SJCRH30 (cell line): ENCODE data around the gene IFFO2. TPM values are rescaled to one million over a fixed set of nuclear protein-coding genes. Genes with fewer than 3 reads are reported as not detected.

Experiments
- DNase-seq, 2 experiments: peaks; one replicate each; pipeline ENCODE4 v3.0.0-alpha.2; 2015 to 2020
- H3K27ac ChIP-seq: fragments of 250-450 bp; sonication (Bioruptor Pico); 2 replicates; pipeline ENCODE4 v1.5.1; 2020; ENCODE audit warnings: mild to moderate bottlenecking, moderate library complexity
- H3K27me3 ChIP-seq: fragments of 250-450 bp; sonication (Bioruptor Pico); 2 replicates; pipeline ENCODE4 v1.5.1; 2020; ENCODE audit warnings: mild to moderate bottlenecking, moderate library complexity
- H3K36me3 ChIP-seq: fragments of 250-450 bp; sonication (Bioruptor Pico); 2 replicates; pipeline ENCODE4 v1.5.1; 2020; ENCODE audit warnings: mild to moderate bottlenecking, moderate library complexity
- H3K4me1 ChIP-seq: fragments of 250-450 bp; sonication (Bioruptor Pico); 2 replicates; pipeline ENCODE4 v1.5.1; 2020; ENCODE audit warnings: mild to moderate bottlenecking, moderate library complexity
- H3K4me3 ChIP-seq: fragments of 250-450 bp; sonication (Bioruptor Pico); 2 replicates; pipeline ENCODE4 v1.5.1; 2020; ENCODE audit warnings: mild to moderate bottlenecking, moderate library complexity
- H3K9me3 ChIP-seq: fragments of 250-450 bp; sonication (Bioruptor Pico); replicated peaks from 2 replicates; pipeline ENCODE4 v1.5.1; 2020; ENCODE audit warnings: mild to moderate bottlenecking, moderate library complexity
- total RNA-seq: library from RNA; depleted of rRNA; stranded (reverse); fragments of >200 nt; shearing (Covaris generic); gene quantifications from 2 replicates; pipeline ENCODE4 v1.2.3, GENCODE V29; 2014

Gene IFFO2
- total RNA-seq, 1 experiment from 2014 or later = 5.9 TPM

DNA sequence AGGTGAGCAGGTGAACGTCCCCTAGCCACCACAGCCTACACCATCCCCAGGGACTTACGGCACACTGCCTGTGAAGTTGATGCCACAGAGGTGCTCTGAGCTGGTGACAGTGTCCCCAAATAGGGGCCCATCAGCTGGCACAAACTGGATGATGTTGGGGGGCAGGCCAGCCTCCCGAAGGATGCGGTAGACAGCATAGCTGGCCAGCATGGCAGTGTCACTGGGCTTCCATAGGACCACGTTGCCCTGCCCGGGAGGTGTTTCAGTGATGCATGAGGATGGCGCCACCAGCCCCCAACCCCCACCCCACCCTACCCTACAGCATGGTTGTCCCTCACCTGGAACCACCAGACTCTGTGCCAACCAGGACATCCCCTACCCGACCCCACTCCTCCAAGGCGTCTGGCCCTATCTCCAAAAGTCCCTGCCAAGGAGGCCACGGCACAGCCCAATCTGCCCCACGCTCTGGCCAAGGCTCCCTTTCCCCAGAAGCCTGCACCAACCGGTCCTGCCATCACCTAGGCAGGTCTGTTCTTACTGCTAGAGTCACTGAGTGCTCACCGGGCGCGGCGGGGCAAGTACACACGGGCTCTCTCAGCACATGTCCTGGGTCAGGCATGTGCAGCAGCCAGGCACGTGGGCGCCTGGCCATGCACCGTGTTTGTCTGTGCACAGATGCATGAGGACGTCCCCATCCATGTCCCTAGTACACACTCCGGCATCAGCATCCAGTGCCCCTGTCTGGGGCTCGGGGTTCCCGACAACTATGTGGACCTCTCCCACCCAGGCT is 74.6 kb downstream of the IFFO2 start:
- no peaks in the 10 kb centered on the region for H3K9me3 ChIP-seq
- DNase-seq = no peak
- no peak overlapping the region for H3K4me3 ChIP-seq
- H3K27ac ChIP-seq = no peak overlapping the region
- no peaks in the 10 kb centered on the region for H3K27me3 ChIP-seq
- no peaks in the 10 kb centered on the region; the same call in 1 of the 2 replicates for H3K4me1 ChIP-seq
- no peaks in the 10 kb centered on the region for H3K36me3 ChIP-seq

DNA sequence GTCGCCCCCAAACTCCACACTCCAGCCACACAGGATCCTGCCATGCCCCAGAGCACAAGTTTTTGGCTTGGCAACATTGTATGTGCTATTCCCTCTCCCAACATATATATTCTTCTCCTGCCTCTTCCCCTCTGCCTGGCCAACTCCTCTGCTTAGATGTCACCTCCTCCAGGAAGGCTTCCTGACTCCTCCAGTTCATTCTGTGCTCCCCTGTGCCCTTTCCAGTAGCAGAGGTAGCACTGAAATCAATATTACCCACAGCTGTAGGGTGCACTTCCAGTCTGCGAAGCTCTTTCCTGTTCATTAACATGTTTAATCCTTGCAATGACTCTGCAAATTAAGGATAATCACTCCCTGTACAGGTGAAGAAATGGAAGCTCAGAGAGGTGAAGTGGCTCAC is 75.3 kb downstream of the IFFO2 start:
- Histone ChIP-seq H3K36me3 (no peaks in the 10 kb centered on the region), H3K4me3 (no peak overlapping the region), H3K27me3 (no peaks in the 10 kb centered on the region), H3K4me1 (no peaks in the 10 kb centered on the region; the same call in 1 of the 2 replicates), H3K9me3 (no peaks in the 10 kb centered on the region), H3K27ac (no peak overlapping the region)
- no peak for DNase-seq

DNA sequence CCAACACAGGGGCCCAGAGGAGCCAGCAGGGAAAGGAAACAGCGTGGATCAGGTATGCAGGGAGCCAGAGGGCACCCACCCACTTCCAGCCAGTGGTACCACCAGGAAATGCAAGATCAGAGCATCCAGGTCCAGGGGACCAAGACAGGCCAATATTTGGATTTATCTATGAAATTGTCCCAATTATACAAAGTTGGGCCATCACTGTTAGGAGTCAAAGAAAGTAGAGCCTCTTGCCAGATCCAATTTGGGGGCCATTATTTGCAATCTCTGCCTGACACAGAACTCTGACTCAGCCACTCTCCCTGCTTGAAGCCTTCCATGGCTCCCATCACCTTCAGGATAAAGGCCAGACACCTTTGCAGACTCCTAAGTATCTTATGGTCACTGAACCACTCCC is 75.9 kb downstream of the IFFO2 start:
- no peaks in the 10 kb centered on the region for H3K36me3 ChIP-seq
- H3K27me3 ChIP-seq = no peaks in the 10 kb centered on the region
- H3K4me3 ChIP-seq = no peak overlapping the region
- no peaks in the 10 kb centered on the region; the same call in 1 of the 2 replicates for H3K4me1 ChIP-seq
- H3K9me3 ChIP-seq = no peaks in the 10 kb centered on the region
- H3K27ac ChIP-seq = no peak overlapping the region
- no peak for DNase-seq

DNA sequence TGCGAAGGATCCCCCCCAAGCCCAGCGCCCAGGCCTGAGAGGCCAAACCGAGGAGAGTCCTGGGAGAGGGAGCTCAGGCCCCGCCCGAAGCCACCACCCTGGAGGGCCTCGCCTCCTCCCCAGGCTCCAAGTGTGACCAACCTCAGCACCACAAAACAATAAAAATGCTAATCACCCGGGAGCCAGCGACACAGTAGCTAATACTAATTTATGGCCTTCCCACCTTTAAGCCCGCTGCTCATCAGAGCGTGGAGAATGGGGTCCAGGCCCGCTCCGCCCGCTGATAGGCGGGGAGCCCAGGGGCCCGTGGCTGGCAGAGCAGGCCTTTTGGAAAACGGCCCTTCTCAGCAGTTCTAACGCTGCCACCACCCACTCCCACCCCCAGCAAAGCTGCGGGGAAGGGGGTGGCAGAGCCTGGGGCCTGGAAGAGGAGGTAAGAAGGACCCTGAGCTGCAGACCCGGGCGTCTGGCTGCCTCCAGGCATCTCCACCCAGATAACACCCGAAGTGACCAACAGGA is 76.6 kb downstream of the IFFO2 start:
- Histone ChIP-seq H3K4me1 (no peaks in the 10 kb centered on the region; the same call in 1 of the 2 replicates), H3K27ac (no peak overlapping the region), H3K4me3 (no peak overlapping the region), H3K9me3 (no peaks in the 10 kb centered on the region), H3K36me3 (no peaks in the 10 kb centered on the region), H3K27me3 (no peaks in the 10 kb centered on the region)
- peak; percentile 38 to 44 for DNase-seq

DNA sequence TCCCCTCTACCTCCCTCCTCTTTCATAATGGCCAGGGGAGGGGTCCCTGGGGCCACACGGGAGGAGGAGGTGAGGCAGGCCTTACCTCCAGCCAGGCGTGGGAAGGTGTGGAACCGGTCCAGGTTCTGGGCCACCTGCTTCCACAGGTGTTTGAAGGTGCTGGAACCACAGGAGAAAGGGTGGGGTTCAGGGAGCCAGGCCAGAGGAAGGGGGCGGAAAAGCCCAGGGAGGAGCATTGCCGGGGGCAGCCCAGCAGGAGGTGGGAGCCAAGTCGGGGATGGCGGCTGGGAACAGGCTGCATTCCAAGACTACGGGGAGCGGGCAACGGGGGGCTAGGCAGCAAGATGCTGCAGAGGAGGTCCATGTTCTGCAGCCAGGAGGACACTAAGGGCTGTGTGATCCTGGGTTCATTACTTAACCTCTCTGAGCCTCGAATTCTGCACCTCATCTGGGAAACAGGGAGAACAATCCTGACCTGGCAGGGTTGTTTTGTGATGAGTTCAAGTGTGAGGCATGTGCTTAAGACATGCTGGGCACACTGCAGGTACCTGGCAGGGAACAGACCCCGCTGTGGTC is 77.2 kb downstream of the IFFO2 start:
- H3K4me3 ChIP-seq = no peak overlapping the region
- H3K27ac ChIP-seq = no peak overlapping the region
- H3K9me3 ChIP-seq = no peaks in the 10 kb centered on the region
- no peaks in the 10 kb centered on the region; the same call in 1 of the 2 replicates for H3K4me1 ChIP-seq
- DNase-seq = no peak
- no peaks in the 10 kb centered on the region for H3K36me3 ChIP-seq
- H3K27me3 ChIP-seq = no peaks in the 10 kb centered on the region

DNA sequence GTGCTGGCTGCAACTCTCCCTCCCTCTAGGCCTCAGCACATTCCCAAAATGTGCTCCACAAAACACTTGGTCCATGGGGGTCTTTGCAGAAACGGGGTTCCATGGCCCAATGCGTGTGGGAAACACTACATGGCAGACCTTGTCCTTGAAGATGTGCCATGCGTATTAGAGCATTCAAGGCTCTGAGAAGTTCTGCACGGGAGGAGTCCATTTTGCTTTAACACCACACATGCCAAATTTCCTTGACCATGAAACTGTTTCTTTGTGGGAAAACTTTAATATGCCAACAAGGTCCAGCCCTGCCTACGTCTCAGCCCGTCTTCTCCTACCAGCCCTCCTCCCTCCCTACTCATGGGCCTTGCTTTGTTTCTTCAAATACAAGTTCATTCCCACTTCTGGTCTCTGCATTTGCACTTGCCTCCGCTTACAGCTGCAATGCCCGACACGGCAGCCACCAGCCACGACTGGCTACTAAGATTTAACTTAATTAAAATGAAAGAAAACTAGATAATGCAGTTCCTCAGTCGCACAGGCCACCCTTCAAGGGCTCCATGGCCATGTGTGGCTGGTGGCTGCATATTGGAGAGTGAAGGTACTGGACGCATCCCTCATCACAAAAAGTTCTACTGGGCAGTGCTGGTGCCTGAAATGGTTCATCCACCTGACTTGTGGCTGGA is 77.8 kb downstream of the IFFO2 start:
- no peaks in the 10 kb centered on the region for H3K27me3 ChIP-seq
- DNase-seq = no peak
- no peaks in the 10 kb centered on the region for H3K36me3 ChIP-seq
- H3K4me1 ChIP-seq = no peaks in the 10 kb centered on the region; the same call in 1 of the 2 replicates
- H3K9me3 ChIP-seq = no peaks in the 10 kb centered on the region
- H3K27ac ChIP-seq = no peak overlapping the region
- no peak overlapping the region for H3K4me3 ChIP-seq

DNA sequence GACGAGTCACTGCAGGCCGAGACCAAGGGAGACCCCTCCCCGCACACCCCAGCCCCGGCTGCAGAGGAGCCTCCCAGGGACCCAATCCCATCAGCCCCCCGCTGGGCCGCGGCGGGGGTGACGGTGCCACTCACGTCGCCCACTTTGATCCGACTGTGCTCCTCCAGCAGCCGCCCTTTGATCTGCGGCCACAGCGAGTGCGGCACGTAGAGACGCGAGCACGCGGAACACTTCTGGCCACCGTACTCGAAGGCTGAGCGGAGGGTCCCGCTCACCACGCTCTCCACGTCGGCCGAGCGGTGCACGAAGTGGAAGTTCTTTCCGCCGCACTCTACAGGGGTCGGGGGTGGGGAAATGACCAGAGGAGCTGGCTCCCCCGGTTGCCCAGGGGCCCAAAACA is 79.2 kb downstream of the IFFO2 start:
- Histone ChIP-seq H3K36me3 (no peaks in the 10 kb centered on the region), H3K9me3 (no peaks in the 10 kb centered on the region), H3K4me1 (no peaks in the 10 kb centered on the region; the same call in 1 of the 2 replicates), H3K27me3 (no peaks in the 10 kb centered on the region), H3K4me3 (no peak overlapping the region), H3K27ac (no peak overlapping the region)
- DNase-seq = no peak

DNA sequence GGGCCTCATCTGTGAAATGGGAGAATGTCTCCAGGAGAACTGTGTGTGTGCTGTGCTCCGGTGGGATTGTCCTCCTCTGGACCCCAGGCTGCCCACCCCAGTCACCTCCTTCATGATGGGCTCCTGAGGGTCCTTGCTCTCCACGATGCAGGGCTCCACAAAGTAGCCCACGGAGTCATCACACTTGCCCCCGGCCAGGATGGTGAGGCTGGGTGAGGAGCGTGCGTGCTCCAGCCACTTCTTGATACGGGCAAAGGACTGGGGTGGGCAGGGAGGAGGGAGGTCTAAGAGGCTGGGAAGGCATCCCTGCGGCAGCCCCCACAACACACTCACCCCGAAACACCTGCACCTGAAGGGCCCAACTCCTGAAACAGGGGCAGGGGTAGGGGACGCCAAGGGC is 80.3 kb downstream of the IFFO2 start:
- Histone ChIP-seq H3K4me3 (no peak overlapping the region), H3K27me3 (no peaks in the 10 kb centered on the region), H3K9me3 (no peaks in the 10 kb centered on the region), H3K4me1 (no peaks in the 10 kb centered on the region; the same call in 1 of the 2 replicates), H3K36me3 (no peaks in the 10 kb centered on the region), H3K27ac (no peak overlapping the region)
- DNase-seq = no peak

DNA sequence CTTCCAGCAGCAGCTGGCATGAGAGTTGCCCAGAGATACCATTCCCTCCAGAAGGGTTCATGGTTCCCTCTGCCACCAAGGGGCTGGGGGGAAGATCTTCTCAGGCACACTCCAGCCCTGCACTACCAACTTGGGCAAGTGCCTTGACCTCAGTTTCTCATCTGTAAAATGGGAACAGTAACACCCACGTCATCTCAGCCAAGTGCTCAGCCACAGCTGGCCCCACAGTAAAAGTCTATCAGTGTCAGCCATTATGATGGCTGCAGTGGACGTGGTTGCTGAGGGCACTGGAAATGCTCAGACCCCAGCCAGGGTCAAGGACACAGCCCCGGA is 80.7 kb downstream of the IFFO2 start:
- H3K27me3 ChIP-seq = no peaks in the 10 kb centered on the region
- no peak overlapping the region for H3K4me3 ChIP-seq
- H3K9me3 ChIP-seq = no peaks in the 10 kb centered on the region
- H3K4me1 ChIP-seq = no peaks in the 10 kb centered on the region; the same call in 1 of the 2 replicates
- H3K27ac ChIP-seq = no peak overlapping the region
- no peak for DNase-seq
- no peaks in the 10 kb centered on the region for H3K36me3 ChIP-seq

DNA sequence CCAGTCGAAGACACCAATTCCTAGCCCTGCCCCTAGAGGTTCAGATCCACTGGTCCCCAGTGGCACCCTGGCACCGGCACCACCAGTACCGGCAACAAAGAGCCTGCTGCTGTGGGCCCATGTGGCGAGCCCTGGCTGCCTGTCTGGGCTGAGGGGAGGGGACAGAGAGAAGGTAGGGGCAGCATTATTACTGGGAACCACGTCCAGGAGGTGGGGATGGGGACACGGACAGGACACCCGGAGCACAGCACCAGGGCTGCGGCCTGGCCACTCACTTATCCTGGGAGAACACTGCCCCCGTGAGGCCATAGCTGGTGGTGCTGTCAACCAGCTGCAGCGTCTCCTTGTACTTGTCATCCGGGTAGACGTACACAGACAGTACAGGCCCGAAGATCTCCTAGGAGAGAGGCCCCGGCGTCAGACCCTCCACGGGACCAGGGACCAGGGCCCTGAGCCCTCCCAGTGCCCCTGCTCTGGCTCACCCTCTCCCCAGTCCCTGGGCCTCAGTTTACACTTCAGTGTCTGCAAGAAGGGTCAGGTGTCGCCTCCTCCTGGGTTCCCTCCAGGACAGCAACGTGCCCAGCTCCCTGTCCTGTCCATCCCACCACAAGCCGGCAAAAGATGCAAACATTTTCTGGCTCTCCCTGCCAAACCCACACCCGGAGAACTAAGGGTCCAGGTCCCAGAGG is 81.2 kb downstream of the IFFO2 start:
- H3K27me3 ChIP-seq = no peaks in the 10 kb centered on the region
- H3K4me1 ChIP-seq = no peaks in the 10 kb centered on the region; the same call in 1 of the 2 replicates
- H3K4me3 ChIP-seq = no peak overlapping the region
- H3K9me3 ChIP-seq = no peaks in the 10 kb centered on the region
- no peaks in the 10 kb centered on the region for H3K36me3 ChIP-seq
- DNase-seq = peak; percentile 90 to 93
- no peak overlapping the region for H3K27ac ChIP-seq

DNA sequence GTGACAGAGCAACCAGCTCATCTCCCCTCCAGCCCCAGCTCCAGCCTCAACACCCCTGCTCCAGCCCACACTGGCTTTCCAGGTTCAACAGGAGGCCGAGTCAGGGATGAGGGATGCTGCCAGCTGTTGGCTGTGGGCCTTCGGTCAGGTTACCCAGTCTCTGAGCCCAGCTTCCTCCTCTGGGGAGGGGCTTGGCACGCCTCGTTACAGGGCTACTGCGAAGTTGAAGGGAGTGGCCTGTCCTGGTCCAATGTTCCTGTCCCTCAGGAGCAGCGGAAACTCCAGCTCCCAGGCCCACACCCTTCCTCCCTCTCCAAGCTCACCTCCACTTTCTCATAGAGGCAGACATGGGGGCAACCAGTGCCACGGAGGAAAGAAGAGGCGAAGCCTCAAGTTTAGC is 81.9 kb downstream of the IFFO2 start:
- Histone ChIP-seq H3K9me3 (no peaks in the 10 kb centered on the region), H3K4me1 (no peaks in the 10 kb centered on the region; the same call in 1 of the 2 replicates), H3K36me3 (no peaks in the 10 kb centered on the region), H3K27ac (no peak overlapping the region), H3K27me3 (no peaks in the 10 kb centered on the region; the same call in 1 of the 2 replicates), H3K4me3 (no peak overlapping the region)
- DNase-seq = peak; percentile 55 to 63

DNA sequence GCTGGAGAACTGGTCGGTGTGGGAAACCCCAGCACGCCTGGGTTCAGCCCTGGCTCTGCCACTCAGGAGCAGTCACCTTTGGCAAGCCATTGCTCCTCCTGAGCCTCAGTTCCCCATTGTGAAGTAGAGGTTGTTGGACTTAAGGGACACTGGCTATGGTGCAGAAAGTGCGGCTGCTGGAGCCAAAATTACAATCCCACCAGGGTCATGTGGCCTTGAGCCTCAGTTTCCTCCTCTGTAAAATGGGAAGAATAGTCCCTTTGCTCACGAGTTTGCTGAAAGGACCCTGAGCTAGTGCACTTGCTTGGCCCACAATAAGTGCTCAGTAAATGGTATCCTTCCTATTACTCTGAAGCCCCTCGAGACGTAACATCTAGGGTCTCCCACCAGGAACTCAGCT is 82.4 kb downstream of the IFFO2 start:
- Histone ChIP-seq H3K4me1 (no peaks in the 10 kb centered on the region), H3K36me3 (no peaks in the 10 kb centered on the region), H3K4me3 (no peak overlapping the region), H3K27me3 (peaks cover 3% of the 10 kb centered on the region), H3K27ac (no peak overlapping the region), H3K9me3 (no peaks in the 10 kb centered on the region)
- no peak for DNase-seq

DNA sequence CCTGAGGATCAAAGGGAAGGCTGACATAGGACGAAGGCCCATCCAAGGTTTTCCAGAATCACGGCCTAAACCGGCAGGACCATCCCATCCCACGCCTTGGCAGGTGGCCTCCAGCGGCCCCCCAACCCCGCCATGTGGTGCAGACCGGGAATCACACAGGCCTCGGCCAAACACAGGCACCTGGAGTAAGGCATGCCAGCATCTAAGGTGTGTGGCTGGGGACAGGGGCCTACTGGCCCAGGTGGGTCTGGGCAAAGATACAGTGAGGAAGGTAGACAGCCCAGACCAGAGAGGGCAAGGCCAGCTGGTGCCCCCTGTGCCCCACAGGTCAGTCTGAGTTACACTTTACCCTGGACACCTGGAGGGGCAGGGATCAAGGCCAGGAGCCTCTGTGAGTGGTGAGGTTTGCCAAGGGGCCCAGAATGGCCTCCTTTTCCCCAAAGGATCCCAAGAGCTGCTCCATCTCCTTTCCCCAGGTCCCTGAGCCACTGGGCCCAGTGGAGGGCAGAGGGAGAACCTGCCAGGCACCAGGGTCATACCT is 84.3 kb downstream of the IFFO2 start:
- Histone ChIP-seq H3K36me3 (no peaks in the 10 kb centered on the region), H3K4me1 (no peaks in the 10 kb centered on the region), H3K4me3 (no peak overlapping the region), H3K9me3 (no peaks in the 10 kb centered on the region), H3K27me3 (peaks cover 13% of the 10 kb centered on the region), H3K27ac (no peak overlapping the region)
- no peak for DNase-seq

DNA sequence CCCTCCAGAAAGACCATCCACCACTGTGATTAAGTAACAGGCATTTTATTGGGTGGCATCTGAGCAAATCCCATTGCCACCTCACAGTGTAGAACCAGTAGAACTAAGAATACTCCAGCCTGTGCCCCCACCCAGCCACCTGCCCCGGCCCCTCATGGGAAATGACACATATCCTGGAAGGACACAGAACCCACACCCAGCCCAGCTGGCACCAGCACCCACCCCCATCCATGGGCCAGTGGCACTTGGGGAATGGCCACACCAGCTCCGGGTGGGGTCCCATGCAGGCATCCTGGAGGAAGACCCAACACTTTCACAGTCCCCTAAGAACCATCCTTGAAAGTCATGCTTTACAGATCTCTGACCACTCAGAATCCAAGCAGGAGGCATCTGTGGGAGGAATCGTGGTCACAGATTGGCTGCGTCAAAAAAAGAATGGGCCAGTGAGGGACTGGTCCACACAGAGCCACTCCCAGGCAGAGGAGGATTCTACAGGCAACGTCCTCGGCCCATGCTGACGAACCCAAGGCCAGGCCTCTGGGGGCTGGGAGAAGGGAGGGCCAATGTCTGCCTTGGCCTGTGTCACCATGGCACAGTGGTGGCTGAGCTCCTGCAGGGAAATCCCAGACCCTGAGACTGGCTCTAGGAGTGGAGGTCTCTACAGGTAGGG is 84.9 kb downstream of the IFFO2 start:
- H3K36me3 ChIP-seq = no peaks in the 10 kb centered on the region
- H3K4me3 ChIP-seq = no peak overlapping the region
- no peaks in the 10 kb centered on the region for H3K4me1 ChIP-seq
- H3K27ac ChIP-seq = no peak overlapping the region
- H3K9me3 ChIP-seq = no peaks in the 10 kb centered on the region
- DNase-seq = no peak
- H3K27me3 ChIP-seq = peaks cover 13% of the 10 kb centered on the region
